ENCODE results near the gene SLC22A7.
A peak's percentile ranks its signal among the peaks of the same experiment; 100 is the strongest.

Gene SLC22A7

GRCh38 chr6:43308101-43308989 lies 10.3 kb downstream of the SLC22A7 start, which contains the start of gene CRIP3 (continued):
- TF ChIP-seq ZNF645 (tag by site-specific recombination; IDR thresholded peaks at IDR 0.05) (no peak), ZNF10 (tag by site-specific recombination; IDR thresholded peaks at IDR 0.05) (no peak), ZNF37A (tag by site-specific recombination; IDR thresholded peaks at IDR 0.05) (no peak), KLF1 (tag by site-specific recombination; IDR thresholded peaks at IDR 0.05) (peak; percentile 62), KLF8 (tag by site-specific recombination; IDR thresholded peaks at IDR 0.05) (peak; percentile 64; the same call in 1 of the 2 replicates), PRDM4 (tag by site-specific recombination; IDR thresholded peaks at IDR 0.05) (peak; percentile 71; the same call in 1 of the 2 replicates), ZNF16 (tag by site-specific recombination; IDR thresholded peaks at IDR 0.05; ENCODE audit: low read depth) (no peak), EGR2 (tag by site-specific recombination; IDR thresholded peaks at IDR 0.05; ENCODE audit: low read depth) (peak; percentile 58), ZNF530 (tag by site-specific recombination; IDR thresholded peaks at IDR 0.05; ENCODE audit: low read depth) (no peak), ZNF513 (tag by site-specific recombination; IDR thresholded peaks at IDR 0.05) (no peak), BCL6B (tag by site-specific recombination; IDR thresholded peaks at IDR 0.05) (no peak), ZNF19 (tag by site-specific recombination; IDR thresholded peaks at IDR 0.05; ENCODE audit: low read depth) (no peak), KLF9 (tag by site-specific recombination; IDR thresholded peaks at IDR 0.05; ENCODE audit: low read depth) (peak; percentile 81), KLF16 (tag by site-specific recombination; IDR thresholded peaks at IDR 0.05) (0 out of 2 replicates have a peak, but pooled peaks have one; percentile 59), TCF7L2 (IDR thresholded peaks at IDR 0.05; ENCODE audit: borderline replicate concordance, low read depth, low read length) (no peak), ZNF76 (tag by site-specific recombination; IDR thresholded peaks at IDR 0.05; ENCODE audit: borderline replicate concordance, low read depth) (no peak), ZNF398 (tag by site-specific recombination; IDR thresholded peaks at IDR 0.05) (no peak), ZNF585B (tag by site-specific recombination; IDR thresholded peaks at IDR 0.05) (no peak), FEZF1 (tag by site-specific recombination; IDR thresholded peaks at IDR 0.05) (no peak), ZNF48 (tag by site-specific recombination; IDR thresholded peaks at IDR 0.05) (no peak), ZNF449 (tag by site-specific recombination; IDR thresholded peaks at IDR 0.05) (no peak), ZNF623 (tag by site-specific recombination; IDR thresholded peaks at IDR 0.05) (no peak), ATF2 (tag by site-specific recombination; IDR thresholded peaks at IDR 0.05; ENCODE audit: low read depth) (no peak), WT1 (tag by site-specific recombination; IDR thresholded peaks at IDR 0.05) (0 out of 2 replicates have a peak, but pooled peaks have one; percentile 37), ELK4 (IDR thresholded peaks at IDR 0.05; ENCODE audit: borderline replicate concordance, low read depth, low read length) (no peak), ZNF670 (tag by site-specific recombination; IDR thresholded peaks at IDR 0.05; ENCODE audit: low read depth) (no peak)

Data from HEK293 (cell line).